Activated naive CD4-positive, alpha-beta T cell treated with anti-CD3 and anti-CD28 coated beads, Interleukin-2, amount 10 ng/mL, durations not matched to agents 7 days and 5 days (primary cell): ENCODE data around the gene SARDH.
A peak's percentile ranks its signal among the peaks of the same experiment; 100 is the strongest.

ENCODE experiments used
- CTCF ChIA-PET: fragments of 350-600 bp; sonication (Branson Sonifier 250); formaldehyde crosslinking; loops from one replicate; lab custom pipeline; 2021; ENCODE audit warnings: antibody characterized with exemption; lab: Charles Lee
- DNase-seq: peaks from one replicate; pipeline ENCODE4 v3.0.0-alpha.2; 2020
- H3K27ac Mint-ChIP-seq: one replicate; pipeline ENCODE4 v1.8.0; 2021; ENCODE audit warnings: mild to moderate bottlenecking, moderate library complexity, mixed read lengths
- H3K27me3 Mint-ChIP-seq: one replicate; pipeline ENCODE4 v1.8.0; 2021; ENCODE audit warnings: mild to moderate bottlenecking, mixed read lengths
- H3K36me3 Mint-ChIP-seq: one replicate; pipeline ENCODE4 v1.8.0; 2021; ENCODE audit warnings: mixed read lengths
- H3K4me1 Mint-ChIP-seq: one replicate; pipeline ENCODE4 v1.8.0; 2021; ENCODE audit warnings: mixed read lengths
- H3K4me3 Mint-ChIP-seq: one replicate; pipeline ENCODE4 v1.8.0; 2021; ENCODE audit warnings: mild to moderate bottlenecking, moderate library complexity, mixed read lengths
- H3K9me3 Mint-ChIP-seq: one replicate; pipeline ENCODE4 v1.8.0; 2021; ENCODE audit warnings: mixed read lengths

Gene SARDH

GRCh38 chr9:133714606-133715294, 23.4 kb downstream of the SARDH start:
- Mint-ChIP-seq H3K4me3 (no peak overlapping the region), H3K36me3 (no peaks in the 10 kb centered on the region), H3K9me3 (no peaks in the 10 kb centered on the region), H3K4me1 (peaks cover 6% of the 10 kb centered on the region), H3K27me3 (peaks cover 26% of the 10 kb centered on the region), H3K27ac (no peak overlapping the region)
- no peak for DNase-seq
- CTCF ChIA-PET: interaction anchor here (0.8 to 3.9 kb wide), 4 partner anchors 12 to 125 kb away, joined by 3 to 18 read pairs (median 4); no protein-coding TSS in a partner anchor

- Mint-ChIP-seq H3K36me3 (no peaks in the 10 kb centered on the region), H3K9me3 (no peaks in the 10 kb centered on the region), H3K4me1 (peaks cover 13% of the 10 kb centered on the region), H3K4me3 (no peak overlapping the region), H3K27ac (no peak overlapping the region), H3K27me3 (peaks cover 33% of the 10 kb centered on the region)
- no peak for DNase-seq
- CTCF ChIA-PET: interaction anchor here (1.1 to 3.9 kb wide), 3 partner anchors 12 to 59 kb away, joined by 3 to 18 read pairs (median 4); no protein-coding TSS in a partner anchor
Measured at GRCh38 chr9:133713960-133714495, 24.1 kb downstream of the SARDH start.

- Mint-ChIP-seq H3K27me3 (peaks cover 40% of the 10 kb centered on the region), H3K4me3 (no peak overlapping the region), H3K4me1 (peaks cover 14% of the 10 kb centered on the region), H3K36me3 (no peaks in the 10 kb centered on the region), H3K9me3 (no peaks in the 10 kb centered on the region), H3K27ac (no peak overlapping the region)
- no peak for DNase-seq
- CTCF ChIA-PET: no interaction called here
Measured at GRCh38 chr9:133713150-133713959, 24.8 kb downstream of the SARDH start.

GRCh38 chr9:133712221-133713100, 25.7 kb downstream of the SARDH start:
- H3K4me1 Mint-ChIP-seq: peaks cover 14% of the 10 kb centered on the region
- peaks cover 49% of the 10 kb centered on the region for H3K27me3 Mint-ChIP-seq

GRCh38 chr9:133711428-133712220, 26.5 kb downstream of the SARDH start:
- H3K9me3 Mint-ChIP-seq: no peaks in the 10 kb centered on the region
- H3K27me3 Mint-ChIP-seq: peaks cover 55% of the 10 kb centered on the region
- CTCF ChIA-PET: interaction anchor here (0.8 kb wide), 1 partner anchor 178 kb away, joined by 3 read pairs; no protein-coding TSS in a partner anchor
- no peak overlapping the region for H3K4me3 Mint-ChIP-seq
- peaks cover 14% of the 10 kb centered on the region for H3K4me1 Mint-ChIP-seq
- DNase-seq: peak; percentile 14
- H3K36me3 Mint-ChIP-seq: no peaks in the 10 kb centered on the region
- H3K27ac Mint-ChIP-seq: no peak overlapping the region

More at GRCh38 chr9:133712221-133713100, 25.7 kb downstream of the SARDH start:
- no peaks in the 10 kb centered on the region for H3K9me3 Mint-ChIP-seq
- H3K27ac Mint-ChIP-seq: no peak overlapping the region
- H3K36me3 Mint-ChIP-seq: no peaks in the 10 kb centered on the region
- CTCF ChIA-PET: no interaction called here
- H3K4me3 Mint-ChIP-seq: no peak overlapping the region
- no peak for DNase-seq

- Mint-ChIP-seq H3K4me1 (peaks cover 14% of the 10 kb centered on the region), H3K36me3 (no peaks in the 10 kb centered on the region), H3K27ac (no peak overlapping the region), H3K9me3 (no peaks in the 10 kb centered on the region), H3K27me3 (peaks cover 54% of the 10 kb centered on the region), H3K4me3 (no peak overlapping the region)
- CTCF ChIA-PET: interaction anchor here (0.8 kb wide), 1 partner anchor 177 kb away, joined by 3 read pairs; no protein-coding TSS in a partner anchor
- peak; percentile 18 for DNase-seq
Measured at GRCh38 chr9:133710661-133711427, 27.3 kb downstream of the SARDH start.

- H3K36me3 Mint-ChIP-seq: no peaks in the 10 kb centered on the region
- peaks cover 14% of the 10 kb centered on the region for H3K4me1 Mint-ChIP-seq
- H3K27ac Mint-ChIP-seq: no peak overlapping the region
- H3K27me3 Mint-ChIP-seq: peaks cover 47% of the 10 kb centered on the region
- CTCF ChIA-PET: interaction anchor here (0.7 to 0.8 kb wide), 2 partner anchors 13 to 33 kb away, joined by 3 read pairs; no protein-coding TSS in a partner anchor
- H3K9me3 Mint-ChIP-seq: no peaks in the 10 kb centered on the region
- peak; percentile 14 for DNase-seq
- no peak overlapping the region for H3K4me3 Mint-ChIP-seq
Measured at GRCh38 chr9:133709691-133710571, 28.2 kb downstream of the SARDH start.

- Mint-ChIP-seq H3K36me3 (no peaks in the 10 kb centered on the region), H3K4me1 (peaks cover 16% of the 10 kb centered on the region), H3K27ac (no peak overlapping the region), H3K4me3 (no peak overlapping the region), H3K9me3 (no peaks in the 10 kb centered on the region), H3K27me3 (peaks cover 50% of the 10 kb centered on the region)
- CTCF ChIA-PET: interaction anchor here (0.8 kb wide), 1 partner anchor 33 kb away, joined by 3 read pairs; no protein-coding TSS in a partner anchor
- DNase-seq: peak; percentile 66
Measured at GRCh38 chr9:133709015-133709611, 29.0 kb downstream of the SARDH start.

- H3K4me3 Mint-ChIP-seq: no peak overlapping the region
- no peak overlapping the region for H3K27ac Mint-ChIP-seq
- H3K9me3 Mint-ChIP-seq: no peaks in the 10 kb centered on the region
- no peaks in the 10 kb centered on the region for H3K36me3 Mint-ChIP-seq
- peaks cover 50% of the 10 kb centered on the region for H3K27me3 Mint-ChIP-seq
- peak; percentile 7 for DNase-seq
- peaks cover 20% of the 10 kb centered on the region for H3K4me1 Mint-ChIP-seq
- CTCF ChIA-PET: no interaction called here
Measured at GRCh38 chr9:133708246-133709014, 29.7 kb downstream of the SARDH start.

- Mint-ChIP-seq H3K4me1 (peaks cover 23% of the 10 kb centered on the region), H3K36me3 (no peaks in the 10 kb centered on the region), H3K4me3 (no peak overlapping the region), H3K27me3 (peaks cover 50% of the 10 kb centered on the region), H3K9me3 (no peaks in the 10 kb centered on the region), H3K27ac (no peak overlapping the region)
- DNase-seq: peak; percentile 18
- CTCF ChIA-PET: interaction anchor here (0.6 kb wide), 1 partner anchor 248 kb away, joined by 4 read pairs; the partner anchor contains the start of gene CACFD1
Measured at GRCh38 chr9:133707763-133708245, 30.3 kb downstream of the SARDH start.
